Esophagus (tissue), 2 donors: ENCODE data around the gene STARD7. TPM values are rescaled to one million over a fixed set of nuclear protein-coding genes. Genes with fewer than 3 reads are reported as not detected.
"Not testable (repeated sequence)": the region's sequence is repeated elsewhere in the genome, so short reads cannot be mapped to it uniquely, and the experiment has no call there.

Experiments used
- H3K27ac ChIP-seq, 2 donors: one replicate each; pipeline ENCODE4 v1.5.1; 2013; ENCODE audit warnings: low read depth in 2 of 2, mild to moderate bottlenecking in 2 of 2, inconsistent platforms in 1 of 2, low read length in 1 of 2, moderate library complexity in 1 of 2
- H3K27me3 ChIP-seq, 2 donors: one replicate each; pipeline ENCODE4 v1.6.1; 2013; ENCODE audit warnings: low read length in 2 of 2, control low read depth in 1 of 2, mild to moderate bottlenecking in 1 of 2; ENCODE audit not compliant: insufficient read depth in 2 of 2, control insufficient read depth in 1 of 2
- H3K36me3 ChIP-seq, 2 donors: one replicate each; pipeline ENCODE4 v1.6.1; 2013; ENCODE audit warnings: low read length in 1 of 2; ENCODE audit not compliant: control insufficient read depth in 2 of 2, insufficient read depth in 2 of 2
- H3K4me1 ChIP-seq, 2 donors: one replicate each; pipeline ENCODE4 v1.6.1; 2013; ENCODE audit warnings: low read length in 1 of 2; ENCODE audit not compliant: control insufficient read depth in 2 of 2, insufficient read depth in 2 of 2
- H3K4me3 ChIP-seq, 2 donors: one replicate each; pipeline ENCODE4 v1.5.1; 2013; ENCODE audit warnings: low read length in 2 of 2, mild to moderate bottlenecking in 2 of 2, low read depth in 1 of 2, moderate library complexity in 1 of 2
- H3K9me3 ChIP-seq, 2 donors: one replicate each; pipeline ENCODE4 v1.6.1; 2013; ENCODE audit warnings: mild to moderate bottlenecking in 2 of 2, low read depth in 1 of 2, low read length in 1 of 2, moderate library complexity in 1 of 2; ENCODE audit not compliant: control insufficient read depth in 2 of 2, insufficient read depth in 1 of 2
- WGBS, 2 donors: extraction: QIAGEN DNeasy Blood & Tissue Kit; methylation state at CpG; one replicate each; pipeline ENCODE4 v1.1.7; 2013; 5-methylcytosine and 5-hydroxymethylcytosine counted together
- polyA plus RNA-seq, 2 donors: library from polyadenylated mRNA; stranded (reverse); fragments of 200-250 nt; gene quantifications; one replicate each; pipeline ENCODE4 v1.2.3, GENCODE V29; 2013
- donor health status: healthy with polysubstance abuse.
- donor health status: Bipolar disorder and iron deficiency.

STARD7 gene
- polyA plus RNA-seq, 2 donors, result 21.5 to 34.9 TPM

- H3K4me3 ChIP-seq, result no peak overlapping the region
- 83 to 91% methylated on average over 3 of the region's 3 CpGs for WGBS, 2 donors
- peaks cover 0 to 4% of the 10 kb centered on the region in 2 donors for H3K4me1 ChIP-seq
- H3K36me3 ChIP-seq, result peaks cover 0 to 7% of the 10 kb centered on the region in 2 donors
- no peak overlapping the region for H3K27ac ChIP-seq
- H3K27me3 ChIP-seq, result no peaks in the 10 kb centered on the region
- no peaks in the 10 kb centered on the region for H3K9me3 ChIP-seq
These were observed 30.5 kb upstream of the STARD7 start for GRCh38 chr2:96239091-96239490.

DNA sequence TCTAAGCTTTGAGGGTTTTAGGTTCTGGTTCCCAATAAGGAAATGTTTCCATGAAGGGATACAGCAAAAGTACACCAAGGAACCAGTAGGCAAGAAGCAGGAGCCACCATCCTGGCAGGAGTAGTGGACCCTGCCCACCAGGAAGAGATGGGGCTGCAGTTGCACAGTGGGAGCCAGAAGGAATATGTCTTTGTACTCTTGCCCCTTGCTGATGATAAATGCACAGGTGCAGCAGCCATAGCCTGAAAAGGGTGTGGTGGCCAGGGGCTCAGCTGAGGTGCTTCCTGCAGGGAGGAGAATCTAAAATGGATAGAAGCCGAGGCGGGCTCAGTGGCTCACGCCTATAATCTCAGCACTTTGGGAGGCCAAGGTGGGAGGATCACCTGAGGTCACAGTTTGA, 29.6 kb upstream of the STARD7 start:
- peaks cover 0 to 4% of the 10 kb centered on the region in 2 donors for H3K4me1 ChIP-seq
- no peak overlapping the region for H3K27ac ChIP-seq
- 90 to 91% methylated on average over 3 of the region's 3 CpGs for WGBS, 2 donors
- peaks cover 0 to 7% of the 10 kb centered on the region in 2 donors for H3K36me3 ChIP-seq
- no peak overlapping the region for H3K4me3 ChIP-seq
- H3K27me3 ChIP-seq, result no peaks in the 10 kb centered on the region
- H3K9me3 ChIP-seq, result no peaks in the 10 kb centered on the region

GRCh38 chr2:96236882-96237281, 28.3 kb upstream of the STARD7 start:
- H3K27me3 ChIP-seq, result no peaks in the 10 kb centered on the region
- H3K36me3 ChIP-seq, result peaks cover 0 to 9% of the 10 kb centered on the region in 2 donors
- no peak overlapping the region for H3K4me3 ChIP-seq
- H3K4me1 ChIP-seq, result peaks cover 0 to 4% of the 10 kb centered on the region in 2 donors
- H3K27ac ChIP-seq, result no peak overlapping the region
- H3K9me3 ChIP-seq, result no peaks in the 10 kb centered on the region
- WGBS, 2 donors, result 98 to 100% methylated on average over 1 of the region's 1 CpG

DNA sequence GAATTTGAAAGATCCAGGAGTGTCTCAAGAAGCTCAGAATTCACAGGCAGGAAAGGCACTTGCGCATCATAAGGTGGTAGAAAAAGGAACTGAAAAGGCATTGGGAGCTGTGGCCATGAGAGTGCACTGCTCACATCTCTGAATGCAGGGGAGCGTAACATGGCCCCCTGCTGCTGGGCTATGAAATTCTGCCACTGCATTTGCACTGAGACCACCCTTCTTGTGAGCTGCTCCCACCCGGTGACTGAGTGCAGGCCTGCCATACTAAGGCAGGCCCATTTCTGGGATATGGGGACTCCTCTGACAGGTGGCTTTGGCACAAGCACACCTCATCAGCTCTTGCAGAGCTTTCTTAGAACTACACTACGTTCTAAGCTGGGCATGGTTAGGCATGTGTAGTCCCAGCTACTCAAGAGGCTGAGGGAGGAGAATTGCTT, 25.3 kb upstream of the STARD7 start:
- WGBS, 2 donors, result 86 to 87% methylated on average over 4 of the region's 4 CpGs
- H3K27ac ChIP-seq, result no peak overlapping the region
- peaks cover 0 to 2% of the 10 kb centered on the region in 2 donors for H3K36me3 ChIP-seq
- H3K27me3 ChIP-seq, result no peaks in the 10 kb centered on the region
- H3K9me3 ChIP-seq, result no peaks in the 10 kb centered on the region
- no peaks in the 10 kb centered on the region for H3K4me1 ChIP-seq
- no peak overlapping the region for H3K4me3 ChIP-seq

- Histone ChIP-seq H3K27ac (no peak overlapping the region), H3K36me3 (peaks cover 0 to 2% of the 10 kb centered on the region in 2 donors), H3K4me3 (no peak overlapping the region), H3K9me3 (no peaks in the 10 kb centered on the region), H3K27me3 (no peaks in the 10 kb centered on the region), H3K4me1 (no peaks in the 10 kb centered on the region)
- 96% methylated on average over 6 of the region's 6 CpGs for WGBS, 2 donors
These were observed 24.8 kb upstream of the STARD7 start for GRCh38 chr2:96233436-96233835.

- WGBS, 2 donors, result 94 to 95% methylated on average over 4 of the region's 4 CpGs
- no peaks in the 10 kb centered on the region for H3K4me1 ChIP-seq
- H3K9me3 ChIP-seq, result no peaks in the 10 kb centered on the region
- peaks cover 0 to 2% of the 10 kb centered on the region in 2 donors for H3K36me3 ChIP-seq
- no peak overlapping the region for H3K27ac ChIP-seq
- H3K27me3 ChIP-seq, result no peaks in the 10 kb centered on the region
- no peak overlapping the region for H3K4me3 ChIP-seq
These were observed 22.7 kb upstream of the STARD7 start for GRCh38 chr2:96231316-96231715.

- Histone ChIP-seq H3K4me3 (no peak overlapping the region), H3K9me3 (no peaks in the 10 kb centered on the region), H3K4me1 (no peaks in the 10 kb centered on the region), H3K27me3 (no peaks in the 10 kb centered on the region), H3K36me3 (no peaks in the 10 kb centered on the region), H3K27ac (no peak overlapping the region)
- 68 to 72% methylated on average over 3 of the region's 3 CpGs for WGBS, 2 donors
These were observed 16.4 kb upstream of the STARD7 start for GRCh38 chr2:96225016-96225533.

- not testable (repeated sequence) for H3K9me3 ChIP-seq, H3K27ac ChIP-seq, H3K36me3 ChIP-seq, H3K4me3 ChIP-seq, H3K27me3 ChIP-seq, H3K4me1 ChIP-seq
- WGBS, 2 donors, result 78 to 79% methylated on average over 1 of the region's 1 CpG
These were observed 12.5 kb upstream of the STARD7 start for GRCh38 chr2:96221106-96221505.

DNA sequence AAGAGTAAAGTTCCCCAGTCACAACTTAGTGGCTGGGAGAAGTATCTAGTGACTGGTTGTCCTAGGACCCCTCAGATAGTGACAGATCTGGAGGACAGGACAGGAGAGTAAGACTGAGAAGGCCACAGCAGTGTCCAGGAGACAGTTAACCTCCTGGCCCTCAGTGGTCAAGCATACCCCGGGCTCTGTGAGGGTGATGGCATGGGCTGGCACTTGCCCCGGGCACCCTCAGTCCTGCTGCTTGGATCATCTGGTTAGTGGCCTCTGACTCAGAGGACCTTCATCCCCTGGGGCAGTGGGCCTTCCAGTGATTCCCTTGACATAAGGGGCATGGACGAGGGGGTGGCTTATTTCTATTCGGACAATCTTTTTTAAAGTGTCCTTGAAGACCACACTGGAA, 11.3 kb upstream of the STARD7 start:
- not testable (repeated sequence) for H3K27ac ChIP-seq, H3K4me3 ChIP-seq, H3K36me3 ChIP-seq, H3K9me3 ChIP-seq, H3K27me3 ChIP-seq, H3K4me1 ChIP-seq
- 89 to 90% methylated on average over 4 of the region's 4 CpGs for WGBS, 2 donors

DNA sequence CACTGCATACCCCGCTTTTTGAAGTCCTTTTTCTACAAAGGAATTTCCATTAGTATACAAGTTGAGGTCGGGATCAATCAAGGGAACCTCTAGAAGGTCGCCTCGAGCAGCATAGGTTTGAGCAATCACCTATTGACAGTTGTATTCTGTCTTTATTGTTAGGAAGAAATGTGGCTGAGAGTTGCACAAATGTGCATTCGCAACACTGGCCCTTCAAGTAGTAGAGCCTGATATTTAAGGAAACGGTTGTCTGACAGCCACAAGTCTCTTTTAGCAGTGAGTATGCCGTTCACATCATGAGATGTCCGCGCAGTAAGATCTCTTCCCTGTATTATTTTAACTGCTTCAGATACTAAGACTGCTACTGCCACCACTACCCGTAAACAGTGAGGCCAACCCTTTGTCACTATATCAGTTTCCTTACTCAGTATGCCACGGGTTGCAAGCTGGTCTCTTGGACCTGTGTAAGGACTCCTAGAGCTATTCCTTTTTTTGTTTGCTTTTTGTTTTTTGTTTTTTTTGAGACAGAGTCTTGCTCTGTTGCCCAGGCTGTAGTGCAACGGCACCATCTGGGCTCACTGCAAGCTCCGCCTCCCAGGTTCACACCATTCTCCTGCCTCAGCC, 10.0 kb upstream of the STARD7 start:
- Histone ChIP-seq H3K27me3 (no peaks in the 10 kb centered on the region), H3K36me3 (no peaks in the 10 kb centered on the region), H3K4me1 (no peaks in the 10 kb centered on the region), H3K27ac (no peak overlapping the region), H3K4me3 (no peak overlapping the region), H3K9me3 (no peaks in the 10 kb centered on the region)
- 93 to 94% methylated on average over 13 of the region's 13 CpGs for WGBS, 2 donors
